NCI-H526 (cell line): Measurements from ENCODE around the gene ZNF354B.
A peak's percentile ranks its signal among the peaks of the same experiment; 100 is the strongest.
"Not testable (repeated sequence)": the region's sequence is repeated elsewhere in the genome, so short reads cannot be mapped to it uniquely, and the experiment has no call there.

Experiments
- DNase-seq, 2 experiments: peaks; one replicate each; lab custom pipeline; 2025; lab: John Stamatoyannopoulos, UW

ZNF354B gene

GRCh38 chr5:178859625-178860521, at the start of gene ZNF354B:
TSS of gene ZNF354B (plus strand) at chr5:178859953. CDS start at chr5:178861048, 1,095 bp downstream.
- DNase-seq, result peak; percentile 65 to 93

- DNase-seq, result peak; percentile 49 to 66
Observed at GRCh38 chr5:178817506-178817905, 42.2 kb upstream of the ZNF354B start.

GRCh38 chr5:178818094-178818493, 41.7 kb upstream of the ZNF354B start:
- DNase-seq, result peak; percentile 76 to 87

- DNase-seq, result no peak
Observed at GRCh38 chr5:178820001-178820400, 39.8 kb upstream of the ZNF354B start.

- DNase-seq, result no peak
Observed at GRCh38 chr5:178825444-178825843, 34.3 kb upstream of the ZNF354B start.

- no peak for DNase-seq
Observed at GRCh38 chr5:178826216-178826615, 33.5 kb upstream of the ZNF354B start.

GRCh38 chr5:178827636-178828035, 32.1 kb upstream of the ZNF354B start:
- no peak for DNase-seq

GRCh38 chr5:178831049-178831448, 28.7 kb upstream of the ZNF354B start:
- no peak for DNase-seq

- DNase-seq, result no peak
Observed at GRCh38 chr5:178832618-178833201, 27.0 kb upstream of the ZNF354B start.

GRCh38 chr5:178836628-178837027, 23.1 kb upstream of the ZNF354B start:
- no peak for DNase-seq

GRCh38 chr5:178838695-178839318, 20.9 kb upstream of the ZNF354B start:
- peak in 1 of 2 experiments; percentile 32 for DNase-seq

GRCh38 chr5:178839319-178839704, 20.4 kb upstream of the ZNF354B start:
- DNase-seq, result peak; percentile 46 to 85

- not testable (repeated sequence) for DNase-seq
Observed at GRCh38 chr5:178840399-178840798, 19.4 kb upstream of the ZNF354B start.

- no peak for DNase-seq
Observed at GRCh38 chr5:178849316-178849715, 10.4 kb upstream of the ZNF354B start.

GRCh38 chr5:178851951-178852350, 7.8 kb upstream of the ZNF354B start:
- no peak for DNase-seq

GRCh38 chr5:178854284-178854683, 5.5 kb upstream of the ZNF354B start:
- no peak for DNase-seq

- not testable (repeated sequence) for DNase-seq
Observed at GRCh38 chr5:178860615-178861014, 862 bp downstream of the ZNF354B start.

- DNase-seq, result no peak
Observed at GRCh38 chr5:178861627-178862026, 1.9 kb downstream of the ZNF354B start.

- no peak for DNase-seq
Observed at GRCh38 chr5:178866946-178867345, 7.2 kb downstream of the ZNF354B start.

- no peak for DNase-seq
Observed at GRCh38 chr5:178869577-178869976, 9.8 kb downstream of the ZNF354B start.

GRCh38 chr5:178870411-178870810, 10.7 kb downstream of the ZNF354B start:
- no peak for DNase-seq

GRCh38 chr5:178872302-178872701, 12.5 kb downstream of the ZNF354B start:
- no peak for DNase-seq
